ACHN (cell line): ENCODE data around the gene CHRNB1.

Experiments
- DNase-seq: peaks from one replicate; pipeline ENCODE4 v3.0.0-alpha.2; 2015
- in situ Hi-C: cut with HindIII; loops from 2 replicates; pipeline ENCODE4 v1.10.0; 2017; ENCODE audit warnings: low sequenced_read_pairs, low pct_ligation_motif_present, low pct_unique_long_range_greater_than_20kb

CHRNB1 gene

GRCh38 chr17:7497636-7498035, 52.8 kb downstream of the CHRNB1 start:
- in situ Hi-C loops, result no loop called here
- DNase-seq, result no peak

- in situ Hi-C loops, result no loop called here
- DNase-seq, result no peak
Observed at GRCh38 chr17:7499161-7499560, 54.3 kb downstream of the CHRNB1 start.

GRCh38 chr17:7501729-7502128, 56.9 kb downstream of the CHRNB1 start:
- no peak for DNase-seq
- in situ Hi-C loops, result no loop called here

GRCh38 chr17:7502171-7502847, 57.4 kb downstream of the CHRNB1 start:
- DNase-seq, result no peak
- in situ Hi-C loops, result no loop called here

- DNase-seq, result peak; percentile 30
- in situ Hi-C loops, result no loop called here
Observed at GRCh38 chr17:7502987-7503386, 58.1 kb downstream of the CHRNB1 start.

- no peak for DNase-seq
- in situ Hi-C loops, result no loop called here
Observed at GRCh38 chr17:7503521-7503920, 58.7 kb downstream of the CHRNB1 start.
